Progenitor cell of endocrine pancreas (in vitro differentiated cells): ENCODE measurements around the gene GFPT1. TPM values are rescaled to one million over a fixed set of nuclear protein-coding genes. Genes with fewer than 3 reads are reported as not detected.

Experiments
- DNase-seq: peaks from one replicate; pipeline ENCODE4 v3.0.0; 2021; ENCODE audit warnings: low spot score; ENCODE audit not compliant: unreplicated experiment
- H3K27ac Mint-ChIP-seq: 2 replicates; pipeline ENCODE4 v1.8.0; 2021; ENCODE audit warnings: mild to moderate bottlenecking, moderate library complexity, mixed read lengths
- H3K27me3 Mint-ChIP-seq: 2 replicates; pipeline ENCODE4 v1.8.0; 2021; ENCODE audit warnings: mixed read lengths
- H3K36me3 Mint-ChIP-seq: 2 replicates; pipeline ENCODE4 v1.8.0; 2022; ENCODE audit warnings: mixed read lengths; ENCODE audit not compliant: insufficient read depth
- H3K4me1 Mint-ChIP-seq: 2 replicates; pipeline ENCODE4 v1.8.0; 2021; ENCODE audit warnings: low read depth, mixed read lengths
- H3K4me3 Mint-ChIP-seq: 2 replicates; pipeline ENCODE4 v1.8.0; 2021; ENCODE audit warnings: low read depth, mild to moderate bottlenecking, moderate library complexity, mixed read lengths
- H3K9me3 Mint-ChIP-seq: 2 replicates; pipeline ENCODE4 v1.8.0; 2021; ENCODE audit warnings: low read depth, mixed read lengths
- total RNA-seq: library from RNA; stranded (reverse); gene quantifications from 2 replicates; pipeline ENCODE4 v1.2.1, GENCODE V29; 2021
- TF ChIP-seq, protein P1 (sequence below): fragments of 200-600 bp; sonication (generic); IDR thresholded peaks from one replicate; pipeline ENCODE4 v1.5.0; 2021; ENCODE audit warnings: antibody characterized with exemption, mild to moderate bottlenecking; ENCODE audit not compliant: unreplicated experiment

The GFPT1 gene
- total RNA-seq, 1 donor from 2014 or later = 51.9 TPM

DNA sequence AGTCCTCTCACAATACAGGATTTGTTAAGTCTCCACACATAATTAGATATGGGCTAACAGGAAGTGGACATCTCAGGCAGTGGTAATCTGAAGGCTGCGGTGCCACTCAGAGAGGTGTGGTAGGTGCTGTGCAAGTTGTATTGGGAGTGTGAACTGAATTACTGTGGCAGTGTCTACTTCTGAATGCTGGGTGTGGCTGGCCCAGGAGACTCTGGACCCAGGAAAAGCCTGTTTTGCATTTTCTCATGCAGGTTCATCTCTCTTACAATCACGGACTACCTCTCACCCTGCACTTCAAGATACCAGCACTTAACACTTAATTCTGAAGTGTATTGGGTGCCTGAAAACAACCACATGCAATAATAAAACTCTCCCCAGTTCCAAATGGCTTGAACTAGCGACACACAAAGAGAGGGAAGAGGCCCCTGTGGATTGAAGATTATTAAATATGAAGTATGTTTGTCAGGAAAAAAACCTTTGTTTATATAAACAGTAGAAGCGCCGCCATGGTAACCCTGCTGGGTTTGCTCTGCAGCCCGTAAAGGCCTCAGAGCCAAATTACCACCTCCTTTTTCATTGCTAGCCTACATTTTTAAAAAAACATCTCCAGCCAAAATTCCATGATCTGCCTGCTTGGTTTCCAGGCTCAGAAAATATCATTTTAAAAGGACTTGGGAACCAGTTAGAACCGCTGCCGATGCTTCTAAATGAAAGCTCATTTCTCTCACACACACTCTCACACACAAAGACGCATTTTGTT, 77.5 kb downstream of the GFPT1 start:
- Mint-ChIP-seq H3K27me3 (peaks cover 42% of the 10 kb centered on the region), H3K9me3 (peaks cover 4% of the 10 kb centered on the region), H3K4me3 (no peak overlapping the region), H3K27ac (no peak overlapping the region), H3K36me3 (peaks cover 11% of the 10 kb centered on the region), H3K4me1 (peaks cover 9% of the 10 kb centered on the region)
- DNase-seq = no peak
- TF ChIP-seq, protein P1, sequence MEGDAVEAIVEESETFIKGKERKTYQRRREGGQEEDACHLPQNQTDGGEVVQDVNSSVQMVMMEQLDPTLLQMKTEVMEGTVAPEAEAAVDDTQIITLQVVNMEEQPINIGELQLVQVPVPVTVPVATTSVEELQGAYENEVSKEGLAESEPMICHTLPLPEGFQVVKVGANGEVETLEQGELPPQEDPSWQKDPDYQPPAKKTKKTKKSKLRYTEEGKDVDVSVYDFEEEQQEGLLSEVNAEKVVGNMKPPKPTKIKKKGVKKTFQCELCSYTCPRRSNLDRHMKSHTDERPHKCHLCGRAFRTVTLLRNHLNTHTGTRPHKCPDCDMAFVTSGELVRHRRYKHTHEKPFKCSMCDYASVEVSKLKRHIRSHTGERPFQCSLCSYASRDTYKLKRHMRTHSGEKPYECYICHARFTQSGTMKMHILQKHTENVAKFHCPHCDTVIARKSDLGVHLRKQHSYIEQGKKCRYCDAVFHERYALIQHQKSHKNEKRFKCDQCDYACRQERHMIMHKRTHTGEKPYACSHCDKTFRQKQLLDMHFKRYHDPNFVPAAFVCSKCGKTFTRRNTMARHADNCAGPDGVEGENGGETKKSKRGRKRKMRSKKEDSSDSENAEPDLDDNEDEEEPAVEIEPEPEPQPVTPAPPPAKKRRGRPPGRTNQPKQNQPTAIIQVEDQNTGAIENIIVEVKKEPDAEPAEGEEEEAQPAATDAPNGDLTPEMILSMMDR = no peak

DNA sequence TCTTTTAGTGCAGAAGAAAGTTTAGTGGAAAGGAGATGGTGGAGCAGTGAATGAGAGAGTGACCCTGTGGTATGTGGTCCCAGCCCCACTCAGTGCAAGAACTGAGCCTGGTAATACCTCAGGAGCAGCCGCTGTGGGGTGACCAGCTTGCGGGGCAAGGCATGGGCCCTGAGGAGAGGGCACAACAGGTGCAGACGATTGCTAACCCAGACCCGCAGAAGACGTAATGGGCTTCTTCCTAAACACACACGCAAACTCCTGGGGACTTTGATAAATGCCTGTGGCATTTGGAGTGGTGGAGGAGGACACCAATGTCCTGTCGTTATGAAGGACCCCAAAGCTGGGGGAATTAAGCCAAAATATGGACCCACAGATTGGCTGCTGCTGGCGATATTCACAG, 78.7 kb downstream of the GFPT1 start:
- TF ChIP-seq, protein P1 = no peak
- Mint-ChIP-seq H3K4me3 (no peak overlapping the region), H3K9me3 (peaks cover 4% of the 10 kb centered on the region), H3K36me3 (peaks cover 6% of the 10 kb centered on the region), H3K4me1 (peaks cover 9% of the 10 kb centered on the region), H3K27ac (no peak overlapping the region), H3K27me3 (peaks cover 54% of the 10 kb centered on the region)
- DNase-seq = no peak

DNA sequence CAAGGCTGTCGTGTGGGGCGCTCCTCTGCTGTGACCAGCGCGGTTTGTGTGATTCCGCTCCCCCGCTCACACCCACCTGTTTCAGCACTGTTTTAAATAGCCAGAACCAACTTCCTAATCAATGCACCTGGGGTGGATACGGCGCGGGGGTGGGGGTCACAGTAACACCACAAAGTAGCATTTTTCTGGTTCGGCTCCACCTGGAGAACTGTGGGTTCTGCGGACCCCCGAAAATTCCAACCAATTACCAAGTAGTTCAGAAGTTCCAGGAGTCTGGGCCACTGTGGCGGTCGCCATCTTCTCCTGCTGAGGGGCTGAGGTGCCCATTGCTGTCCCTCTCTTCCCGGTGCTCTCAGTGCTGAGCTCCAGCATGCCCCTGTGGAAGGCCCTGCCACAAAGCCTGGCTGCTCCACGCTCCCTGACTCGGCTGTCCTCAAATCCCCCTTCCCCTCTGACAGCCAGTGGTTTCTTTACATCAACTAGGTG, 79.4 kb downstream of the GFPT1 start:
- Mint-ChIP-seq H3K9me3 (no peaks in the 10 kb centered on the region), H3K36me3 (peaks cover 1% of the 10 kb centered on the region), H3K4me1 (peaks cover 9% of the 10 kb centered on the region), H3K4me3 (peak overlapping the region; percentile 75), H3K27me3 (peaks cover 60% of the 10 kb centered on the region), H3K27ac (no peak overlapping the region)
- no peak for DNase-seq
- TF ChIP-seq, protein P1 = no peak

DNA sequence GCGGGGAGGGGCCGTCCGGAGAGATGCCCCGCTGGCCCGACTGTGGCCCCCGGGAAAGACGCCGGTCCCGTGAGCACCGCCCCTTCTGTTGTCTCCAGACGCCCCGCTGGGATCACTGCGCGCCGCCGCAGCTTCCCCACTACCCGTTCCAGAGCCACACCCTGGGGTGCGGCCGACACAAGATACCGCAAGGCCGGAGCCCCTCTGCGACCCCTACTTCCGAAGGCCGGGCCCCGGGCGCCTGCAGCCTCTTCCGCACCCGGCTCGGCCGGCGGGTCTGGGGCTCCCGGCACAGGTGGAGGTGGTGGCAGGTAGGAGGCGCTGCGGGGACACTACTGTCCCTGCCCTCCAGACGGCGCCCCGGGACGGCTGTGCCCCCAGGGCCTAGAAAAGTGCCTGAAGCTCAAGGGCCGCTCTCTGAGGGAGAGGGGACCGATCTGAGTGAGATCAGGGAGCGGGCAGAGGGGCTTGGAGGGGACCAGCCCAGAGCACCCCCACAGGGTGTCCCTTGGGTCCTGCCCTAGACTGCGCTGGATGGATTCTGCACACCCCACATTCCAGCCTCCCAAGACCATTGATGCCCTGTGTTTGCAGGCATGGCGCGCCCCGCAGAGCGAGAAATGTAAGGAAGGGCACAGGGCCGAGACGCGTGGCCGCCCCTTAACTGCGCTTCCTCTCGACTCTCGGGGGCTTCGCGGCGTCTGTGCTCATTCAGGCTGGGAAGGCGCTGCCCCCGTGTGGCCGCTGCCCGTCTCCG, 80.0 kb downstream of the GFPT1 start:
- H3K36me3 Mint-ChIP-seq = peaks cover 1% of the 10 kb centered on the region
- H3K4me3 Mint-ChIP-seq = peak overlapping the region; percentile 75
- peaks cover 9% of the 10 kb centered on the region for H3K4me1 Mint-ChIP-seq
- H3K9me3 Mint-ChIP-seq = no peaks in the 10 kb centered on the region
- peaks cover 60% of the 10 kb centered on the region for H3K27me3 Mint-ChIP-seq
- H3K27ac Mint-ChIP-seq = no peak overlapping the region
- TF ChIP-seq, protein P1 = peak; percentile 70
- peak; percentile 72 for DNase-seq

DNA sequence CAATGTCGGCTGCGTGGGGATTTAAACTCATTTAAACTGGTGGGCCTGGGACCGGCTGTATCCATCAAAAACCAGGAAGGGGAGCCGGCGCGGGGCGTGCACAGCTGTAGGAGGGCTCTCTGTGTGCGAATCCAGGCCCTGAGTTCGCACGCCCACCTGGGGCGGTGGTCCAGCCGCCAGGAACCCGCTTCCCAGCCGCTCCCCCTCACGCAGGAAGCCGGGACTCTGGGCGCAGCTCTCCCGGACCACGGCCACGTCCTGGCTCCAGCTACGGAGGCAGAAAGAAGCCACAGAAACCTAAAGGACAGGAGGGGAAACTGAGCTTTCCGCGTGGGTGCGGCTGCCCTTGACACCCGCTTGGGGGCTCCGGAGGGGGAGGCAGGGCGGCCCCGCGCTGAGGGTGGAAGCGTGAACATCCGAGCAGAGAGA, 80.6 kb downstream of the GFPT1 start:
- Mint-ChIP-seq H3K27ac (no peak overlapping the region), H3K9me3 (no peaks in the 10 kb centered on the region), H3K4me1 (peaks cover 9% of the 10 kb centered on the region), H3K27me3 (peaks cover 60% of the 10 kb centered on the region), H3K4me3 (peak overlapping the region; percentile 75), H3K36me3 (peaks cover 1% of the 10 kb centered on the region)
- DNase-seq = no peak
- TF ChIP-seq, protein P1 = no peak
